A172 (cell line): ENCODE results near the gene PRKACG. TPM values are rescaled to one million over a fixed set of nuclear protein-coding genes. Genes with fewer than 3 reads are reported as not detected.

Experiments
- DNase-seq: peaks from one replicate; pipeline ENCODE4 v3.0.0-alpha.2; 2015; ENCODE audit warnings: low spot score
- total RNA-seq: library from RNA; depleted of rRNA; stranded (reverse); fragments of >200 nt; shearing (Covaris generic); gene quantifications from 2 replicates; pipeline ENCODE4 v1.2.3, GENCODE V29; 2014

Gene PRKACG
- total RNA-seq, 1 experiment from 2014 or later: not detected

DNA sequence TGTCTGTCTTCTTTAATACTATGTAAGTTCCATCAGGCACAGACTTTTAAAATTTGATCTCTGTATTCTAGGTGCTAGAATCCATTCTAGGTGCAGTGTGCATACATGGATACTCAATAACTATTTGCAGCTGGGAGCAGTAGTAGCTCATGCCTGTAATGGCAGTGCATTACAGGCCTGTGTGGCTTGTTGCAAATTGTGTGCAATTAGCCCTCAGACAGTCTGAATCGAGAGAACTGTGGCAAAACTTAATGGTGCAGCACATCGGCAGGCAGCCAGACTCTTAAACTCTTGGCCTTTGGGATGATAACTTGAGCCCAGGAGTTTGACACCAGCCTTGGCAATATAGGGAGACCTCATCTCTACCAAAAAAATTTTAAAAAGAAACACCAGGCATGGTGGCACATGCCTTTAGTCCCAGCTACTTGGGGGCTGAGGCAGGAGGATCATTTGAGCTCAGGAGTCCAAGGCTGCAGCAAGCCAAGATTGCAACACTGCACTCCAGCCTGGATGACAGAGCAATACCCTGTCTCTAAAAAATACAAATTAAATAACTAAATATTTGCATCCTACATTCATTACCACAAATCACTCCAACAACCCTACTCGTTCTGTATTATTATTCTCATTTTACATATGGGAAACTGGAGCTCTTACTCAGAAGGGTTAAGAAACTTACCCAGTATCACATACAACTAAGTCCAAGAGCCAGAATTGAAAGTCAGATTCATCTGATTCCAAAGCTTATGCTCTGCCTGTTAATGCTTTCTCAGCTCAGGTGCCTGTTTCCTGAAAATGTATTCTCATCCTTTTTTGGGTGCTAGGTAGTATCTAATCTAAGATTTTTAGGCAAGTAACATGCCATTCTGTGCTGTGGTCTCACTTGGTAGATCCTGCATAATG, 30.1 kb downstream of the PRKACG start:
- no peak for DNase-seq

DNA sequence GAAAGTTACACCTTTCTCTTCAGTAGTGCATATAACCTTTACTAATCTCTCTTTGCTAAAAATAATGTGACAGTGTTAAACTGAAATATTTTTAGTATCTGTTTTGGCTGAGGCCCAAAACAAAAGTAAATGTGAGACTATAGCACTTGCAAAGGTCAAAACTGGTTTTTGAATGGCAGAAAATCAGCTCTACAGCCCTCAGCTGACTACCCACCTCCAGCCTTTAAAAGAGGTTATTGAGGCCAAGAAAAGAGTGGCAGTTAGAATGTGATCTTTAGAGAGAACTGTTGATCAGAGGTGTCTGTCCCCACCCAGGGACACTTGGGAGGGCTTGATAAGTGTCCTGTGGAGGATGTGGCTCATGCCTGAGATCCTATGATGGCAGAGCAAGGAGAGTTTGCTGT, 30.9 kb downstream of the PRKACG start:
- DNase-seq: no peak

DNA sequence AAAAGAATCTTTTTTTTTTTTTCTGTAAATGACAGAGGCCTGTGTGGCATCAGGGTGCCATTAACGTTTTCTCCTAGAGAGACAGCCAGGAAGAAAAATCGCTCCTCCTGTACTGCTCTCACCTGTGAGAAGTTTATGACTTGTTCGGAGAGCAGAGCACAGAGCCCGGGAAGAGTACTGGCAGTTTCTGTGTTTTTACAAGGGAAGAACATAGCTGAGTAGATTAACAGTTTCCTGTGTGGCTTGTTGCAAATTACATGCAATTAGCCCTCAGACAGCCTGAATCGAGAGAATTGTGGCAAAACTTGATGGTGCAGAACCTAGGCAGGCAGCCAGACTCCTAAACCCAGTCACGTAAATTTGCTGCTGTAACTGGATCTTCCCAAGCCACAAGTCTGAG, 32.1 kb downstream of the PRKACG start:
- DNase-seq: no peak

DNA sequence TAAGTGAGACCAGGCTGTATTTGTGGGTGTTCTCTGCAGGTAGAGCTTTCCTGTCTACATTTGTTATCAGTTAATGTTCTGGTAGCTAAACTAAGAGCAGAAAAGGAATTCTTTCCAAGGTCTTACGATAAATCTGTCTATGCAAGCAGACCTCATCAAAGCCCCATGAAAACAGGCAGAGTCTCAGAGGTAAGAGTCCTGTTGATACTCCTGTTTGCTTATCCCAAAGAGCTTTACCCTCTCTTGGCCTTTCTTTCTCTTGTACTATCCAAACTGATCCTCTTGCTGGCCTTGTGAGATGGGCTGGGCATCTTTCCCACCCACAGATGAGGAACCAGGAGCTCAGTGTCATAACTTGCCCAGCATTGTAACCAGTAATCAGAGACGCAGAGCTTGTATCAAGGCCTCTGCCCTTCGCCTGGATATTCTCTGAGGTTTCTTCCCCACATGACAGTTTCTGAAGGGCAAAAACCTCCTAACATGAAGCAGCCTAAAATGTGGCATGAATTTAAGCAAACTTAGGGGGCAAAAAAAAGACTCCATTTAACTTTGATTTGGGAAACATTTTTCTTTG, 33.5 kb downstream of the PRKACG start:
- no peak for DNase-seq

DNA sequence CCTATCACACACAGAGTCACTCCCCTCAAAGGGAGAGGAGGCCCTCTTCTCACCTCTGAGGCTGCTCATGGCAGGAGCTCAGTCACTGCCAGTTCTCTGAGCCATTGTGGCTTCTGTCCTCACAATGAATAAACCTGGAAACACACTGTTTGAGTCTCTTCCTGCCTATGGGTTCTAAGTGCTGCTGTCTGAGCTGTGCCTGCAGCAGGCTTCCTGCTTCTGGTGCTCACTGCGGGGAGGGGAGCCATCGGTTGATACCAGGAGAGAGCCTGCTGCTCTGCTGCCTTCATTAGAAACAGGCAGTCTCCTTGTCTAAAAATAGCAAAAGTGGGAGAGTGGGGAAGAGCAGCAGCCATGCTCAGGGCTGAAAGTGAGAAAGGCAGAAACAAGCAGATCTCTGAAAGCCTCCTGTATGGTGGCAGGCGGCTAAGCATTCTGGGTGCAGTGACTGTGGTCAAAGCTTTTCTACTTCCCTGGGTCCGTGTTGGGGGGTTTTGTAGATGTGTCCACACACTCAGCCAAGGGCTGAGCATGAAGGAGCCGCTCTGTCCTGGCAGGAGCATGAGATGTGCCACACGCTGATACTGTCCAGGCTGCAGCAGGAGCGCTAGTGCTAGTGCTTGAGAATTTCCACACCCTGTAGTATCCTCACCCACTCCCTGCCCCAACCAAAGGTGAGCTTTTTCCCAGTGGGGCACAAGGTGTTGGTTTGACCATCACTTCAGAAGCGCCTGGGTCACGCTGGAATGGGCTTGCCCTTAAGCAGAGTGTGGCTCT, 34.2 kb downstream of the PRKACG start:
- DNase-seq: no peak

DNA sequence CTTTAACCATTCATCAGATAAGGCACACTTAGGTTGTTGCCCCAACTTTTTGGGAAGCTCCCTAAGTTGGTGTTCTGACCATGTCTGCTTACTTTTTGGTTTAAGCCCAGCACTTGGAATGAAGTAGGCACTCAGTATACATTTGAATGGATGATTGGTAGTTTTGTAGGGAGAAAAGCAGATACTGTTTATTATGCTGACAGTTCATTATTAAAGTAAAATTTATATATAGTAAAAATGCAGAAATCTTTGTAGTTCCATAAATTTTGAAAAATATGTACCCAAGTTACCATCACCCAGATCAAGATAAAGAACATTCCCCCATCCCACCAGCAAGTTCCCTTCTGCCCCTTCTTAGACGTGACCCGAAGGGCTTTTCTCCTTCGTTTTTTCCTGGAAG, 35.4 kb downstream of the PRKACG start:
- DNase-seq: no peak

DNA sequence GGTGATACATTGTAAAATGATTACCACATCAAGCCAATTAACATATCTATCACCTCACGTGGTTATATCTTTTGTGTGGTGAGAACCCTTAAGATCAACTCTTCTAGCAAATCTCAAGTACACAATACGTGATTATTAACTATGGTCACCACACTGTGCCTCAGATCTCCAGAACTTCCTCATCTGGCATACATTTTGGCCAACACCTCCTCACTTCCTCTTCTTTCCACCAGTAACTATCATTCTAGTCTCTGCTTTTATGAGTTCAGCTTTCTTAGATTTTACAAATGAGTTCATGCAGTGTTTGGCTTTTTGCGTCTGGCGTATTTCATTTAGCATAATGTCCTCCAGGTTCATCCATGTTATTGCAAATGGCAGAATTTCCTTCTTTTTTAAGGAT, 35.8 kb downstream of the PRKACG start:
- no peak for DNase-seq

DNA sequence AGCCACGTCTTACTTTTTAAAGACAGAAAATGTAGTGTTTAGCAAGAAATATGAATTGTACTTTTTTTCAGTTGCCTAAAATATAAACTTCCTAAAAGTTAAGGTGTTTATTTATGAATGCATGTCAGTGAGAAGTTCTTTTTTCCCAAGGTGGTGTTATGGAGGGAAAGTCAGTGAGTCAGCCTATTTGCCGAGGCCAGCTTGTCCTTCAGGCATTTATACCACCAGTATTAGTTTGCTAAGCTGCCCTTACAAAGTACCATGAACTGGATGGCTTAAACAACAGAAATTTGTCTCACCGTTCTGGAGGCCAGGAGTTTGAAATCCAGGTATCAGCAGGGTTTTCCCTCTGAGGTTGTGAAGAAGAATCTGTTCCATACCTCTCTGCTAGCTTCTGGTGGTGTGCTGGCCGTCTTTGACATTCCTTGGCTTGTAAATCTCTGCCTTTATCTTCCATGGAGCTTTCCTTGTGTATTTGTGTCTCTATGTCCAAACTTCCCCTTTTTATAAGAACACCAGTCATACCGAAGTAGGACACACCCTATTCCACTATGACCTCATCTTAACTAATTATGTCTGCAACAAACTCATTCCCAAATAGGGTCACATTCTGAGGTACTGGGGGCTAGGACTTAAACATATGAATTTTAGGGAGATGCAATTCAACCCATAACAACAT, 38.4 kb downstream of the PRKACG start:
- no peak for DNase-seq

DNA sequence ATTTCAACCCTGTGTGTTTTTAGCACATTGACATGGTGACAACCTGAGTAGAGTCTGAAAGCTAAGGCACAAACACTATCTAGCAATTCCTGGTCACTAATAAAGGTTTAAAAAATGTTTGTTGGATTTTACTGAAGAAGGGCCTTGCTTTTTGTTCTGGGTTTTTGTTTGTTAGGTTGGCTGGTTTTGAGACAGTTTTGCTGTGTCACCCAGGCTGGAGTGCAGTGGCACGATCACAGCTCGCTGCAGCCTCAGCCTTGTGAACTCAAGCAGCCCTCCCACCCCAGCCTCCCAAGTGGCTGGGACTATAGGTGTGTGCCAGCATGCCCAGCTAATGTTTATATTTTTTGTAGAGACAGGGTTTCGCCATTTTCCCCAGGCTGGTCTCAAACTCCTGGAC, 39.0 kb downstream of the PRKACG start:
- no peak for DNase-seq

DNA sequence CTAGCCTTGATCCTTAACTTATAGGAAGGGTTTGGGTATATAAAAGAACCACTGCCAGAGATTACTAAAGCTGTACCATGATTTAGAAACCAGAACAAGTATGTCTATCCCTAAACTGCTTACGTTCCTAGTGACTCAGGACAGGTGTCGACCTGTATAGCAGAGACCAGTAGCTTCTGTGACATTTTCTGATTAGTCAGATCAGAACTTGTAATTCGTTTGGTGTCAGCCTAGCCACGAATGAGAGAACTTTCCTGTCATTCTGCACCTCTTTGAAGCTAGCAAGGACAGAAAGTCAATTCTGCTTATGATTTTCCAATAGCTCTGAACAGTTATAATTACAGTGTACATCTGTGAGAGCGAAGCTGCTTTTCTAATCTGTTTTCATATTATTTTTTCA, 39.5 kb downstream of the PRKACG start:
- DNase-seq: no peak

DNA sequence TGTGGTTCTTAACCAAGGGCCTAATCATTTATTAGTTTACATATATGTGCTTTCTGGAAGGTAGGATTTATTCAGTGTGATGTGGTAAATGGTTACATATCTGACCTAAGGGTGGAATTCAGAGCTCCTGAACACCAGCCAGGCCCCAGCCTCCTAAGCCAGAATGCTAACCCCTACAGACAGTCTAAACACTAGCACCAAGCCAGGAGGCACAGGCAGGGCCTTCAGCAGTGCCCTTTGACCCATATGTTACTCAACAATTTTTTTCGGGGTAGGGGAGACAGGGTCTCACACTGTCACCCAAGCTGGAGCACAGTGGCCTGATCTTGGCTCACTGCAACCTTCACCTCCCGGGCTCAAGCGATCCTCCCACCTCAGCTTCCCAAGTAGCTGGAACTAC, 40.3 kb downstream of the PRKACG start:
- DNase-seq: no peak

DNA sequence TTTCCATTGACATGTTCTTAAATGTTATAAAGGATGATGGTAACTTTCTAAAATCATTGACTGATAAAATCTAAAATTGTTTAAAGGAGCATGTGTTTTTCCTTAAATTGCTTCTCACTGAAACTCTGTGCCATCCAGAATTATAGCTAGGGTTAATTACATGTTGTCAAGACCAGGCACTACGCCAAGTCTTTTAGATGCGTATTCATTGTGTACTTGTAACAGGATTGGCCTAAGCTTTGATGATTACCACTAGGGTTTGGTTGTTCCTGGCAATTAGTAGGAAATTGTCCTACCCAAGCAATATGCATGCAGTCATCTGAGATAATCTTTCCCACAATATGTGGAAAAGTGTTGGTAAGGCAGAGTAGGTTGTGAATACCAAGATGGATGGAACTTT, 43.8 kb downstream of the PRKACG start:
- no peak for DNase-seq

DNA sequence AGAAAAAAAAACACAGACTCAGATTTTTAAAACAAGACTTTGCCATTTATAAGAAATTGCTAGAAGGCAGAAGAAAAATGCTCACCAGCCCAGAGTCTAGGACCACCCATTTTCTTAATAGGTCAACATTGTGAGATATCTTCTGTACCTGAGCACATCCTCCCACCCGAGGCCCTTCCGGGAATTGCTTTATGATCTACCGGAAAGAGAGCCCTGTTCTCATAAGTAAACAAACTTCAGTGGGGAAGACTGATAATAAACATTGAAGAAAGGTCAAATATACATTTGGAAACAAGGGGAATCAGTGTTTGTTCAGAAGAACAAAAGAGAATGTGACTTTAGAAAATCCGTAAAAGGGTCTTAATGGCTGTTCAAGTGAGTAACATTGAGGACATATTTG, 44.4 kb downstream of the PRKACG start:
- DNase-seq: no peak

DNA sequence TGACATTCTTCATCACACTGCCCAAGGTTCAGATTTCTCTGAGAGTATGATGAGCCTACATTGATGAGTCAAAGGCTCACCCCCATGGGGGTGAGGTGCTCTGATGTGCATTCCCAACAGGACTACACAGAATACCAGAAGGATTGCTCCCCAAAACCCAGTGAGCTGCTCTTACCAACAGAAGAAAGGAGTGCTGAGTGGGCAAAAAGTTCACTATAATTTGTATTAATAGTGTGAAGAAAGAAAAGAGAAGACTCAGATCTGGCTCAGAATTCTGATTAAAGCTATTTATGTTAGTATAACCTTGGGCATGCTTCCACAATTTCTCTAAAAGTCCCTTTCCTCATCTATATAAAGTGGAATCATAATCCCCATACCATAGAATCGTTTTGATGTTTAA, 46.1 kb downstream of the PRKACG start:
- no peak for DNase-seq

DNA sequence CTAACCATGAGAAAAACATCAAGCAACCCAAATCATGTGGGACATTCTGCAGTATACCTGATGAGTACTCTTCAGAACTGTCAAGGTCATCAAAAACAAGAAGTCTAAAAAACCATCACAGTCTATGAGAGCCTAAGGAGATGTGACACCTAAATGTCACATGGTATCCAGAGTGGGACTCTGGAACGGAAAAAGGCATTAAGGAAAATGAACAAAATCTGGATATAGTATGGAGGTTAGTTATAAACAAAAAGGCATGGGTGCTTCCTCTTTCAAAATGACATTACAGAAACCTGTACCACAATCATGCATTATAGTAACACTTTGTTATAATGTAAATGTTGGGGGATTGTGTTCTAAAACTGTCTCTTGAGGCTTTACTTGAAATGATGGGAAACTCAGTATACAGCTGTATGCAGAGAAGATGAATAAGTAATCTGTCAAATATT, 47.4 kb downstream of the PRKACG start:
- DNase-seq: no peak

DNA sequence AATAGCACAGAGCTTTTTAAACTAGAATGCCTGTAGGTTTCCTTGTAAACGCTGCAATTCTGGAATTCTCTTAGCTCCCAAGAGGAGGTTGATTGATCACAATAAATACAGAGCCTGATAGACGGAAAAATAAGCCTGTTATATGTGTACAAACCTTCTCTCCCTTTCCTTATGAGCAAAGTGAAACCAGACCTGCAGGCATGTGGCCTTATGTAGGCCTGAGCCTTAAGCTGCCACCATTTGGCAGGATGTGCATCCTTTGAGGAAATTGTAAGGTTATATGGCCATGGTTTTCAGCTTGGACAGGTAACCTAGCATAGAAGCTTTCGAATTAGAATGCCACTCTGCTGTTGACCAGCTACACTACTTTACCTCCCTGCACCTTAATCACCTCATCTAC, 49.1 kb downstream of the PRKACG start:
- no peak for DNase-seq

DNA sequence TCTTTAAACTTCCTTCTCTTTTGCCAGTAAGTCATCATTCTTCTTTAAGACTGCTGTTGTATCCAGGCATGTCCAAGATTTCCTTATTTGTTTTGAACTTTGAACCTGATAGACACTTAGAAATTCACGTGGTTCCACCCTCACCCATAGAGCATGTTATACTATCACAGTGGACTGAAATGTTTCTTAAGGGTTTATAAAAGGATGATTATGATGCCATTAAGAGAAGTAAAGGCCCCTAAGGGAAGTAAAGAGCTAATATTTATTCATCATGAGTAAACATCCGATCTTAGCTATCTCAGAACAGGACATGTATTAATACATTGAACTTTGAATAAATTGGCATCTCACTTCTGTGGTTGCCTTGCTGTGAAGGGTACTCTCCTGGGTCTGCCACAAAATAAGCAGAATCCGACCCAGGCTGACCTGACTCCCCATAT, 49.8 kb downstream of the PRKACG start:
- no peak for DNase-seq

DNA sequence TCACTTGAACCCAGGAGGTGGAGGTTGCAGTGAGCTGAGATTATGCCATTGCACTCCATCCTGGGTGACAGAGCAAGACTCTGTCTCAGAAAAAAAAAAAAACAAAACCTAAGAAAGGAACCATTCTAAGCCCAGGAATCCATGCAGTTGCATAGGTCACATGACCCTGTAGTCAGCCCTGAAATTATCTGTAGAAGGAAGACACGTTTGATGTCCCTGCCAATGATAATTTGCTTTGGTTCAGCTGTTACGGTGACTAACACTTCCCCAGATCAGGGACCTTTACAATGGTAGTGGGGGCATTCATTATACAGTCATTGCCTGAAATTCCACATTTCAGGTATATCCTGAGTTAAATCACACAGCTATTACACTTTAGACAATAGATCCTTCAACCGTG, 50.5 kb downstream of the PRKACG start:
- DNase-seq: no peak
